Panc1 (cell line): Measurements from ENCODE around the gene ZC3H7A.

Experiments used
- CTCF ChIP-seq: fragments of 450-650 bp; IDR thresholded peaks from 2 replicates; pipeline ENCODE4 v1.5.1; 2017; ENCODE audit warnings: mild to moderate bottlenecking
- POLR2AphosphoS5 ChIP-seq: IDR thresholded peaks from 2 replicates; pipeline ENCODE4 v1.6.1; 2012; ENCODE audit warnings: mild to moderate bottlenecking, low read depth, low read length, moderate library complexity

- no peak for TF ChIP-seq CTCF
- no peak for TF ChIP-seq POLR2AphosphoS5
Measured at GRCh38 chr16:11725457-11725856, 71.6 kb downstream of the ZC3H7A start.
